ENCODE data around the gene PTTG1. TPM values are rescaled to one million over a fixed set of nuclear protein-coding genes. Genes with fewer than 3 reads are reported as not detected.

Gene PTTG1
- total RNA-seq (2021; ENCODE audit: unreplicated experiment) = 183 TPM
- polyA plus RNA-seq (2012) = 175 and 244 TPM in 2 replicates
- percentile 95 among the genes with signal in this experiment for Bru-seq, nascent RNA
- BruChase-seq, experiment 1, labeled RNA remaining after a 6-hour chase = percentile 94 among the genes with signal in this experiment
- BruChase-seq, experiment 2, labeled RNA remaining after a 2-hour chase = percentile 85 among the genes with signal in this experiment
- long read RNA-seq, transcript PTTG1-202 (5 exons, 1,070 nt) = minor isoform, 23 of 116 reads
- long read RNA-seq, transcript PTTG1-201 (6 exons, 753 nt) = major isoform, 86 of 116 reads
- long read RNA-seq, partial matches to known transcripts = 2 of 116 reads
- long read RNA-seq, other reads (novel, unspliced or antisense) = 3 of 116 reads

- Histone ChIP-seq H2AFZ (ENCODE audit: low read depth, low read length, poor library complexity, severe bottlenecking) (peak within 1 kb of the TSS; percentile 63), H3K27me3 (ENCODE audit: insufficient read depth, low read length) (no peaks in the 10 kb centered on the region), H3K9me3 (ENCODE audit: control insufficient read depth in 1 of 2, insufficient read depth in 1 of 2, low read depth in 1 of 2, low read length in 2 of 2) (no peaks in the 10 kb centered on the region), H3K79me2 (ENCODE audit: insufficient read depth, low read length) (peaks cover 68% of the 10 kb centered on the region), H3K4me3 (replicated peaks in 1 of 2; ENCODE audit: low read depth in 1 of 2, low read length in 2 of 2) (peak within 1 kb of the TSS; percentile 85 to 90), H3K27ac (ENCODE audit: low read depth, low read length) (peak within 1 kb of the TSS; percentile 48), H3K4me1 (ENCODE audit: control insufficient read depth in 1 of 2, insufficient read depth in 2 of 2, low read length in 2 of 2) (peaks cover 8 to 27% of the 10 kb centered on the region in 2 experiments; a peak in 3 of 4 replicates), H4K20me1 (ENCODE audit: insufficient read depth) (0 out of 2 replicates have a peak, but pooled peaks cover 3% of the 10 kb centered on the region), H3K4me2 (ENCODE audit: low read length) (peak within 1 kb of the TSS; percentile 82), H3K9ac (ENCODE audit: low read length) (peak within 1 kb of the TSS; percentile 84), H3K9me2 (ENCODE audit: insufficient read depth) (no peaks in the 10 kb centered on the region), H3K36me3 (ENCODE audit: control insufficient read depth in 1 of 2, insufficient read depth in 2 of 2, low read length in 2 of 2) (peaks cover 25 to 39% of the 10 kb centered on the region in 2 experiments)
- ChIA-PET POLR2A (interaction anchor here (0.6 to 1.0 kb wide), 3 partner anchors 10 to 341 kb away, joined by 3 to 4 read pairs (median 3); partner anchors contain the start of gene FAM200C), CTCF (interaction anchor here (0.6 to 1.8 kb wide), 2 partner anchors 17 to 95 kb away, joined by 3 to 18 read pairs; no protein-coding TSS in a partner anchor), RAD21 (ENCODE audit: low non-redundant PET in 1 of 2, low total read pairs in 2 of 2, uncharacterized antibody in 2 of 2, unreplicated experiment in 2 of 2) (interaction anchor here in 1 of 2 experiments (0.6 kb wide), 1 partner anchor 906 kb away, joined by 4 read pairs; no protein-coding TSS in a partner anchor)
- peak; percentile 93 for DNase-seq (ENCODE audit: low read depth, low spot score)
- peak; percentile 84 for ATAC-seq
- intact Hi-C loops (cut with micrococcal nuclease) = no loop called here
- BruUV-seq (replicated peaks) = TSS peak; percentile 56
- TF ChIP-seq SRF (IDR thresholded peaks at IDR 0.05; ENCODE audit: low read depth) (no peak), ZFX (IDR thresholded peaks at IDR 0.05) (no peak; the same call in 1 of the 2 replicates), ELF1 (IDR thresholded peaks at IDR 0.05; ENCODE audit: borderline replicate concordance, low read depth) (no peak), JUND (IDR thresholded peaks at IDR 0.05) (no peak), YY1 (IDR thresholded peaks at IDR 0.05; ENCODE audit: extremely low read depth, insufficient replicate concordance, low read depth, low read length) (no peak), CEBPB (IDR thresholded peaks at IDR 0.05; ENCODE audit: low read depth) (no peak), TCF7L2 (IDR thresholded peaks at IDR 0.05; ENCODE audit: borderline replicate concordance, extremely low read depth, insufficient read depth, insufficient read length) (peak; percentile 18), ZNF274 (IDR thresholded peaks at IDR 0.05; ENCODE audit: low read depth, low read length) (no peak), CBX3 (IDR thresholded peaks at IDR 0.05; ENCODE audit: low read depth) (no peak), REST (IDR thresholded peaks at IDR 0.05; ENCODE audit: low read depth) (no peak), EGR1 (IDR thresholded peaks at IDR 0.05; ENCODE audit: low read depth) (0 out of 2 replicates have a peak, but pooled peaks have one; percentile 20), EZH2phosphoT487 (IDR thresholded peaks at IDR 0.05; ENCODE audit: borderline replicate concordance) (no peak), FOSL1 (IDR thresholded peaks at IDR 0.05; ENCODE audit: low read depth) (no peak), RAD21 (IDR thresholded peaks at IDR 0.05; ENCODE audit: low read depth) (no peak), SP1 (IDR thresholded peaks at IDR 0.05; ENCODE audit: low read depth) (peak; percentile 82), CTCF (IDR thresholded peaks at IDR 0.05 in 2 of 3, conservative IDR thresholded peaks at IDR 0.05 in 1 of 3; ENCODE audit: borderline replicate concordance in 1 of 3, insufficient read depth in 1 of 3, low read depth in 2 of 3, low read length in 2 of 3) (no peak), POLR2A (IDR thresholded peaks at IDR 0.05; ENCODE audit: borderline replicate concordance, extremely low read depth, insufficient read depth, insufficient read length) (peak; percentile 88)
- TF ChIP-seq, protein P1, sequence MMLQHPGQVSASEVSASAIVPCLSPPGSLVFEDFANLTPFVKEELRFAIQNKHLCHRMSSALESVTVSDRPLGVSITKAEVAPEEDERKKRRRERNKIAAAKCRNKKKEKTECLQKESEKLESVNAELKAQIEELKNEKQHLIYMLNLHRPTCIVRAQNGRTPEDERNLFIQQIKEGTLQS (IDR thresholded peaks at IDR 0.05) = no peak
These were observed at the start of gene PTTG1 for GRCh38 chr5:160421625-160422258. Gene PTTG1, plus strand, starts transcription at chr5:160421855. Its CDS starts 458 bp downstream, at chr5:160422313.
